Measurements from ENCODE around the gene GFPT1.

DNA sequence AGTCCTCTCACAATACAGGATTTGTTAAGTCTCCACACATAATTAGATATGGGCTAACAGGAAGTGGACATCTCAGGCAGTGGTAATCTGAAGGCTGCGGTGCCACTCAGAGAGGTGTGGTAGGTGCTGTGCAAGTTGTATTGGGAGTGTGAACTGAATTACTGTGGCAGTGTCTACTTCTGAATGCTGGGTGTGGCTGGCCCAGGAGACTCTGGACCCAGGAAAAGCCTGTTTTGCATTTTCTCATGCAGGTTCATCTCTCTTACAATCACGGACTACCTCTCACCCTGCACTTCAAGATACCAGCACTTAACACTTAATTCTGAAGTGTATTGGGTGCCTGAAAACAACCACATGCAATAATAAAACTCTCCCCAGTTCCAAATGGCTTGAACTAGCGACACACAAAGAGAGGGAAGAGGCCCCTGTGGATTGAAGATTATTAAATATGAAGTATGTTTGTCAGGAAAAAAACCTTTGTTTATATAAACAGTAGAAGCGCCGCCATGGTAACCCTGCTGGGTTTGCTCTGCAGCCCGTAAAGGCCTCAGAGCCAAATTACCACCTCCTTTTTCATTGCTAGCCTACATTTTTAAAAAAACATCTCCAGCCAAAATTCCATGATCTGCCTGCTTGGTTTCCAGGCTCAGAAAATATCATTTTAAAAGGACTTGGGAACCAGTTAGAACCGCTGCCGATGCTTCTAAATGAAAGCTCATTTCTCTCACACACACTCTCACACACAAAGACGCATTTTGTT lies 77.5 kb downstream of the GFPT1 start:
- TF ChIP-seq, protein P1, sequence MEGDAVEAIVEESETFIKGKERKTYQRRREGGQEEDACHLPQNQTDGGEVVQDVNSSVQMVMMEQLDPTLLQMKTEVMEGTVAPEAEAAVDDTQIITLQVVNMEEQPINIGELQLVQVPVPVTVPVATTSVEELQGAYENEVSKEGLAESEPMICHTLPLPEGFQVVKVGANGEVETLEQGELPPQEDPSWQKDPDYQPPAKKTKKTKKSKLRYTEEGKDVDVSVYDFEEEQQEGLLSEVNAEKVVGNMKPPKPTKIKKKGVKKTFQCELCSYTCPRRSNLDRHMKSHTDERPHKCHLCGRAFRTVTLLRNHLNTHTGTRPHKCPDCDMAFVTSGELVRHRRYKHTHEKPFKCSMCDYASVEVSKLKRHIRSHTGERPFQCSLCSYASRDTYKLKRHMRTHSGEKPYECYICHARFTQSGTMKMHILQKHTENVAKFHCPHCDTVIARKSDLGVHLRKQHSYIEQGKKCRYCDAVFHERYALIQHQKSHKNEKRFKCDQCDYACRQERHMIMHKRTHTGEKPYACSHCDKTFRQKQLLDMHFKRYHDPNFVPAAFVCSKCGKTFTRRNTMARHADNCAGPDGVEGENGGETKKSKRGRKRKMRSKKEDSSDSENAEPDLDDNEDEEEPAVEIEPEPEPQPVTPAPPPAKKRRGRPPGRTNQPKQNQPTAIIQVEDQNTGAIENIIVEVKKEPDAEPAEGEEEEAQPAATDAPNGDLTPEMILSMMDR (IDR thresholded peaks at IDR 0.05), result no peak
- TF ChIP-seq EP300 (IDR thresholded peaks at IDR 0.05), result no peak
- no peak for TF ChIP-seq POLR2A (IDR thresholded peaks at IDR 0.05)

All from ovary (tissue), 3 donors.